HL-60 (cell line): ENCODE data around the gene ZNF346.

ENCODE experiments used
- DNase-seq, 2 experiments: peaks; one replicate each; pipeline ENCODE4 v3.0.0-alpha.2; 2010 to 2020; ENCODE audit warnings: low read depth in 1 of 2, low spot score in 1 of 2
- H3K27ac ChIP-seq: fragments of 250-450 bp; sonication (Bioruptor Pico); replicated peaks from 2 replicates; pipeline ENCODE4 v1.5.1; 2020; ENCODE audit warnings: mild to moderate bottlenecking, moderate library complexity
- H3K27me3 ChIP-seq: fragments of 250-450 bp; sonication (Bioruptor Pico); 2 replicates; pipeline ENCODE4 v1.5.1; 2021; ENCODE audit warnings: mild to moderate bottlenecking, moderate library complexity; ENCODE audit not compliant: insufficient read depth, poor library complexity, severe bottlenecking
- H3K4me3 ChIP-seq: replicated peaks from 2 replicates; pipeline ENCODE4 v1.5.1; 2011; ENCODE audit warnings: mild to moderate bottlenecking, control low read depth, low read length; ENCODE audit not compliant: insufficient read depth
- GABPA ChIP-seq: IDR thresholded peaks from 2 replicates; pipeline ENCODE4 v1.6.1; 2012; ENCODE audit warnings: low read depth
- POLR2AphosphoS5 ChIP-seq: IDR thresholded peaks from 2 replicates; pipeline ENCODE4 v1.6.1; 2012; ENCODE audit warnings: low read depth
- SPI1 ChIP-seq: IDR thresholded peaks from 2 replicates; pipeline ENCODE4 v1.6.1; 2012; ENCODE audit warnings: low read depth, mild to moderate bottlenecking, borderline replicate concordance
- TF ChIP-seq, protein P1 (sequence below): IDR thresholded peaks from 2 replicates; pipeline ENCODE4 v1.6.1; 2012; ENCODE audit warnings: low read depth; ENCODE audit not compliant: insufficient replicate concordance
- TF ChIP-seq, protein P2 (sequence below): IDR thresholded peaks from one replicate; pipeline ENCODE4 v1.5.1; 2011; ENCODE audit warnings: low read length, control low read depth, inconsistent platforms; ENCODE audit not compliant: insufficient read depth

The ZNF346 gene

GRCh38 chr5:177096162-177097015 lies 73.9 kb downstream of the ZNF346 start:
- Histone ChIP-seq H3K27ac (no peak overlapping the region), H3K4me3 (no peak overlapping the region), H3K27me3 (no peaks in the 10 kb centered on the region)
- DNase-seq: no peak
- no peak for TF ChIP-seq POLR2AphosphoS5
- TF ChIP-seq, protein P1, sequence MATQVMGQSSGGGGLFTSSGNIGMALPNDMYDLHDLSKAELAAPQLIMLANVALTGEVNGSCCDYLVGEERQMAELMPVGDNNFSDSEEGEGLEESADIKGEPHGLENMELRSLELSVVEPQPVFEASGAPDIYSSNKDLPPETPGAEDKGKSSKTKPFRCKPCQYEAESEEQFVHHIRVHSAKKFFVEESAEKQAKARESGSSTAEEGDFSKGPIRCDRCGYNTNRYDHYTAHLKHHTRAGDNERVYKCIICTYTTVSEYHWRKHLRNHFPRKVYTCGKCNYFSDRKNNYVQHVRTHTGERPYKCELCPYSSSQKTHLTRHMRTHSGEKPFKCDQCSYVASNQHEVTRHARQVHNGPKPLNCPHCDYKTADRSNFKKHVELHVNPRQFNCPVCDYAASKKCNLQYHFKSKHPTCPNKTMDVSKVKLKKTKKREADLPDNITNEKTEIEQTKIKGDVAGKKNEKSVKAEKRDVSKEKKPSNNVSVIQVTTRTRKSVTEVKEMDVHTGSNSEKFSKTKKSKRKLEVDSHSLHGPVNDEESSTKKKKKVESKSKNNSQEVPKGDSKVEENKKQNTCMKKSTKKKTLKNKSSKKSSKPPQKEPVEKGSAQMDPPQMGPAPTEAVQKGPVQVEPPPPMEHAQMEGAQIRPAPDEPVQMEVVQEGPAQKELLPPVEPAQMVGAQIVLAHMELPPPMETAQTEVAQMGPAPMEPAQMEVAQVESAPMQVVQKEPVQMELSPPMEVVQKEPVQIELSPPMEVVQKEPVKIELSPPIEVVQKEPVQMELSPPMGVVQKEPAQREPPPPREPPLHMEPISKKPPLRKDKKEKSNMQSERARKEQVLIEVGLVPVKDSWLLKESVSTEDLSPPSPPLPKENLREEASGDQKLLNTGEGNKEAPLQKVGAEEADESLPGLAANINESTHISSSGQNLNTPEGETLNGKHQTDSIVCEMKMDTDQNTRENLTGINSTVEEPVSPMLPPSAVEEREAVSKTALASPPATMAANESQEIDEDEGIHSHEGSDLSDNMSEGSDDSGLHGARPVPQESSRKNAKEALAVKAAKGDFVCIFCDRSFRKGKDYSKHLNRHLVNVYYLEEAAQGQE: no peak
- TF ChIP-seq SPI1: no peak
- TF ChIP-seq, protein P2, sequence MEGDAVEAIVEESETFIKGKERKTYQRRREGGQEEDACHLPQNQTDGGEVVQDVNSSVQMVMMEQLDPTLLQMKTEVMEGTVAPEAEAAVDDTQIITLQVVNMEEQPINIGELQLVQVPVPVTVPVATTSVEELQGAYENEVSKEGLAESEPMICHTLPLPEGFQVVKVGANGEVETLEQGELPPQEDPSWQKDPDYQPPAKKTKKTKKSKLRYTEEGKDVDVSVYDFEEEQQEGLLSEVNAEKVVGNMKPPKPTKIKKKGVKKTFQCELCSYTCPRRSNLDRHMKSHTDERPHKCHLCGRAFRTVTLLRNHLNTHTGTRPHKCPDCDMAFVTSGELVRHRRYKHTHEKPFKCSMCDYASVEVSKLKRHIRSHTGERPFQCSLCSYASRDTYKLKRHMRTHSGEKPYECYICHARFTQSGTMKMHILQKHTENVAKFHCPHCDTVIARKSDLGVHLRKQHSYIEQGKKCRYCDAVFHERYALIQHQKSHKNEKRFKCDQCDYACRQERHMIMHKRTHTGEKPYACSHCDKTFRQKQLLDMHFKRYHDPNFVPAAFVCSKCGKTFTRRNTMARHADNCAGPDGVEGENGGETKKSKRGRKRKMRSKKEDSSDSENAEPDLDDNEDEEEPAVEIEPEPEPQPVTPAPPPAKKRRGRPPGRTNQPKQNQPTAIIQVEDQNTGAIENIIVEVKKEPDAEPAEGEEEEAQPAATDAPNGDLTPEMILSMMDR: no peak
- no peak for TF ChIP-seq GABPA

- TF ChIP-seq, protein P1: no peak
- no peak for TF ChIP-seq POLR2AphosphoS5
- TF ChIP-seq GABPA: no peak
- TF ChIP-seq SPI1: no peak
- TF ChIP-seq, protein P2: no peak
- DNase-seq: no peak
Observed at GRCh38 chr5:177097016-177097985, 74.8 kb downstream of the ZNF346 start.

GRCh38 chr5:177098120-177098469 lies 75.6 kb downstream of the ZNF346 start:
- no peak overlapping the region for H3K4me3 ChIP-seq
- TF ChIP-seq, protein P1: no peak
- TF ChIP-seq POLR2AphosphoS5 (no peak), SPI1 (no peak), GABPA (no peak)
- no peaks in the 10 kb centered on the region for H3K27me3 ChIP-seq
- H3K27ac ChIP-seq: no peak overlapping the region
- DNase-seq: no peak

More at GRCh38 chr5:177097016-177097985, 74.8 kb downstream of the ZNF346 start:
- Histone ChIP-seq H3K27ac (no peak overlapping the region), H3K4me3 (no peak overlapping the region), H3K27me3 (no peaks in the 10 kb centered on the region)
